Measurements from ENCODE around the gene ABCF2.

GRCh38 chr7:151249034-151249731 is 22.2 kb upstream of the ABCF2 start:
- TF ChIP-seq, protein P1, sequence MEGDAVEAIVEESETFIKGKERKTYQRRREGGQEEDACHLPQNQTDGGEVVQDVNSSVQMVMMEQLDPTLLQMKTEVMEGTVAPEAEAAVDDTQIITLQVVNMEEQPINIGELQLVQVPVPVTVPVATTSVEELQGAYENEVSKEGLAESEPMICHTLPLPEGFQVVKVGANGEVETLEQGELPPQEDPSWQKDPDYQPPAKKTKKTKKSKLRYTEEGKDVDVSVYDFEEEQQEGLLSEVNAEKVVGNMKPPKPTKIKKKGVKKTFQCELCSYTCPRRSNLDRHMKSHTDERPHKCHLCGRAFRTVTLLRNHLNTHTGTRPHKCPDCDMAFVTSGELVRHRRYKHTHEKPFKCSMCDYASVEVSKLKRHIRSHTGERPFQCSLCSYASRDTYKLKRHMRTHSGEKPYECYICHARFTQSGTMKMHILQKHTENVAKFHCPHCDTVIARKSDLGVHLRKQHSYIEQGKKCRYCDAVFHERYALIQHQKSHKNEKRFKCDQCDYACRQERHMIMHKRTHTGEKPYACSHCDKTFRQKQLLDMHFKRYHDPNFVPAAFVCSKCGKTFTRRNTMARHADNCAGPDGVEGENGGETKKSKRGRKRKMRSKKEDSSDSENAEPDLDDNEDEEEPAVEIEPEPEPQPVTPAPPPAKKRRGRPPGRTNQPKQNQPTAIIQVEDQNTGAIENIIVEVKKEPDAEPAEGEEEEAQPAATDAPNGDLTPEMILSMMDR (IDR thresholded peaks at IDR 0.05 in 8 of 11, conservative IDR thresholded peaks at IDR 0.05 in 3 of 11): no peak
- TF ChIP-seq POLR2A (IDR thresholded peaks at IDR 0.05): no peak

Data from spleen (tissue), 7 donors.